Measurements from ENCODE around the gene PAX8.

PAX8 gene

DNA sequence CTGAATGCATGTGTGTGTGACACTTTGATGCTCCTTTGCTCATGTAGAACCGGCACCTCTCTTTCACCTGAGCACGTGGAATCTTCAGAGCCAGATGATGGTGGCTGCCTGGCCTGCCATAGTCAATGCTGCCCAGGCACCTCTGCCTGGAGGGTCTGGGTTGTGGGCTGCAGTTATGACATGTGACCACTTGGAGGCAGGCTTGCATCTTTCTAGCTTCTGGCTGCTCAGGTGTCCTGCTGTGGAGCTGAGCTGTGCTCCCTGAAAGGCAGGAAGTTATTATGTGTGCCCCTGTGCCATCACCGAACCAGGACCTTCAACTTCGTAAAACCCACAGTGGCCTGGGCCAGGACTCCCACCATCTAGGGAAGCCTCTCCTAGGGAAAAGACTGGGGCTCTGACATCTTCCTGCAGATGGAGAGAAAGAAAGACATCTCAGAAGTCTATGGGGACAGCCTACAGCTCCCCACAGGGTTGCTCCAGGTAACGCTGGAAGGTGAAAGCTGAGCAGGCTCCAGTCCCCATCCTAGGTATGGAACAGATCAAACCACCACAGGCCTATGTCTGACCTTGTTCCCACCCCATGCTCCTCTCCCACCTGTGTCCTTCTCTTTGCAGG lies 74.7 kb downstream of the PAX8 start:
- DNase-seq (ENCODE audit: low read depth, low spot score): no peak

DNA sequence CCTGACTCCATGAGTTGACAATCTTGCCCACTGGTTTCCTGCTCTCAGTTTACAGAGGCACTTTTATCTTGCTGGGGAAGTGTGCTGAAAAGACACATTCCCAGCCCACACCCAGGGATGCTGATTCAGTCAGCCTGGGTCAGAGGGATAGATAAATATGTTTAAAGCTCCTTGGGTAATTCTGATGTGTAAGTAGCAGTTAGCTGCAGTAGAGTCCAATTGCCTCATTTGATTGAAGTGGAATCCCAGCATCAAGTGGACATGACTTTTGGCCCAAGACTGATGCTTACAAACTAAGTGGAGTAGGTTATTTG lies 75.5 kb downstream of the PAX8 start:
- DNase-seq (ENCODE audit: low read depth, low spot score): no peak

DNA sequence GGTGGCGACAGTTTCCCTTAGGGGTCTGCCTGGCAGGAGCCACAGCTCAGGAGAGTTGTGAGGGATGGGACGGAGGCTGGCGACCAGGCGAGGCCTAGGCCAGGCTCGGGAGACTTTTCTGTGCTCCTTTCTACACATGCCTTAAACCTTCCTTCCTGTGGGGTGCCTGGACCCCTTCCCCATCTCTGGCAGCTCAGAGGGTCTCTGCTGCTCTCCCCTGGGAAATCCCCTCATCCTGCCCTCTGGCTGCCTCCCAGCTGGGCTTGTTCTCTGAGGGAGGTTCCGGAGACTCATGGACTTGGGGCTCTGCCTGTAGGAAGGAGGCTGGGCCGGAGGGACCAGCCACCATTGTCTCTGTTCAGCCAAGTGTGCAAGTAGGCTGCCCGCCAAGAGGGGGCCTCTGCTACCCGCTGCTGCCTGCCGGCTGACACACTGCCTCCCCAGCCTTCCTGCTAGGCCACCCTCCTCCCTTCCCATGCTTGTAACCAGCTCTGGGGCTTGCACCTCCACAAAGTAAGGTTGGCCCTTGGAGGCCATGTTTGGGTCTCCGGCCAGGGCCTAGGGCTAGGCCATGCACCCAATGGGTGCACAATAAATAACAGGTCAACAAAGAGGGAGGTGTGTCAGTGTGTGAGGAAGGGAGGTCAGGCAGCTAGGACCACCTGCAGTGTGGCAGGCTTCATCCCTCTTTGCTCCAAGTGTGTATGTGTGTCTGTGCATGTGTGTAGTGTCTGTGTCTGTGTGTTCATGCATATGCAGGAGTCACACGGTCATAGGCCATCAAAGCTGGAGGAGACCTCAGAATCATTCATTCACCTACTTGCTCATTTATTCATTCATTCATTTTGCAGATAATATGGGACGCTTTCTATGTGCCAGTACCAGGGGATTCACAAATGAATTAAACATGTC lies 76.2 kb downstream of the PAX8 start:
- DNase-seq (ENCODE audit: low read depth, low spot score): no peak

- DNase-seq (ENCODE audit: low read depth, low spot score): no peak
Observed at GRCh38 chr2:113201496-113202304, 77.0 kb downstream of the PAX8 start.

DNA sequence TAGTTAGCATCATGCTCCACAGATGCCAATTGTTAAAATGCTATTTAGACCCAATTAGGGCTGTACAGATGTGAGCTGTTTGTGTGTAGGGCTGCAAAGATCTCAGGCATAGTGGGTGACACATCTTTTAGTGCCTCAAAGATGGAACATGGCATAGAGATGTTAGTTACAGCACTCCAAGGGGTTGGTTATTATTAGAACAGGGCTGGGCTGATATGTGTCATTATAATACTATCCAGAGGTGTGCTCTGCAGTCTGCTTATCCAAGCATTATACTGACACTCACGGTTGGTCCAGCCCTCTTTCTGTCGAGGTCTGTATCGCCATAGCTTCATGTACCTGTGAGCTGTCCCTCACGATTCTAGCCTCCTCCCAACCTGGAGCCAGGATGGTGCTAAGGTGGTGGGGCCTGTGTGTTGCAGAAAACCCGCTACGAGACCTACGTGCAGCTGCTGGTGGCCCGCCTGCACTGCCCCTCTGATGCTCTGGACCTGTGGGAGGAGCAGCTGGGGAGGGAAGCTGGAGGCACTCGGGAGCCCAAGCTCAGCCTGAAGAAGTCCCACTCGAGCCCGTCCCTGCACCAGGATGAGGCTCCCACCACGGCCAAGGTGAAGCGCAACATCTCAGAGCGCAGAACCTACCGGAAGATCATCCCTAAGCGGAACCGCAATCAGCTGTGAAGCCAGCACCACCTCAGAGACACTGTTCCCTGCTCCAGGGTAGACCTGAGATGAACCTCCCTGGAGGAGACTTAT lies 77.8 kb downstream of the PAX8 start:
- no peak for DNase-seq (ENCODE audit: low read depth, low spot score)

- no peak for DNase-seq (ENCODE audit: low read depth, low spot score)
Observed at GRCh38 chr2:113200236-113200635, 78.5 kb downstream of the PAX8 start.

DNA sequence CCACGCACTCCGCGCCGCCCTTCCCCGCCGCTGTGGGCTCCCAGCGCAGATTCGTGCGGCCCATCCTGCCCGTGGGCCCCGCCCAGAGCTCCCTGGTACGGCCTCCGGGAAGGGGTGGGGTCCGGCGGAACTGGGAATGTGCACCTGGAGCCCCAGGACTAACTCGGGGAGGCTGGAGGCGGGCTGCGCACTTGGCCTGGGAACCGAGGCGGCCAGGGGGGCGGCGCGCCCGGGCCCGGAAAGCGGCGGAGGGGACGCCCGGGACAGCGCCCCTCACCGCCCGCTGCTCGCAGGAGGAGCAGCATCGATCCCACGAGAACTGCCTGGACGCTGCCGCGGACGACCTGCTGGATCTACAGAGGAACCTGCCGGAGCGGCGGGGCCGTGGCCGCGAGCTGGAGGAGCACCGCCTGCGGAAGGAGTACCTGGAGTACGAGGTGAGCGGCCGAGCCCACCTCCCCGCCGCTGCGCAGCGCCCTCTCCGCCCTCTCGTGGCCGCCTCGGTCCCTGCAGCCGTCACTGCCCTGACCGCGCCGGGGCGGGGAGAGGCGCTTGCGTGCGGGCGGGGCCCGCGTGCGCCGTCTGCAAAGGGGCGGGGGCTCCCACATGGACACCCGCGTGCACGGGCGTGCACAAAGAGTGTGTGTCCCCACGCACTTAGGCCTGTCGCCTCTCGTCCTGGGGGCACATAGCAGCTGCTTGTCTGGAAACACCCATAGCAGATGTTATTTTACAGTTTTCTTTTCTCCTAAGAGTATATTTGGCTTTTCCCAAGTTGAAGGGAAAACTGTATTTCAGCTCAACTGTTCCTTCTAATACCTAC lies 79.7 kb downstream of the PAX8 start:
- DNase-seq (ENCODE audit: low read depth, low spot score): no peak

- no peak for DNase-seq (ENCODE audit: low read depth, low spot score)
Observed at GRCh38 chr2:113198048-113198789, 80.5 kb downstream of the PAX8 start.

GRCh38 chr2:113197347-113198047 lies 81.2 kb downstream of the PAX8 start:
- no peak for DNase-seq (ENCODE audit: low read depth, low spot score)

DNA sequence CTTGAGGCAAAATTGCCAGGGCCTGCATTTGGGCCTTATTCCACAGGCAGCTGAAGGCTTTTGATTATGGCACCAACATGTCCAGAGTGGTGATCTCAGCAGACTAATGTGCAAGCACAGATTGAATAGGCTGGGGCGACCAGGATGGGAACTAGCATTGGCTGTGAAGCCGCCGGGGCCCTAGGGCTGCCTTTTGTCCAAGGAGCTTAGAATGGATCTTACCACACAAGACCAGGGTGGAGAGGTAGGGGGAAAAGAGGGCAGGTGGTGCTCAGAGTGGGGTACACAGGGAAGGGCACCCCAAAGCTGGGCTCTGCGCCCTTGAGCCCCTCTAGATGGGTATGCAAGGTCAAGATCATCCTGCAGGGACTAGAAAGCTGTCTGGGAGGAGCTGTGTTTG lies 81.9 kb downstream of the PAX8 start:
- no peak for DNase-seq (ENCODE audit: low read depth, low spot score)

DNA sequence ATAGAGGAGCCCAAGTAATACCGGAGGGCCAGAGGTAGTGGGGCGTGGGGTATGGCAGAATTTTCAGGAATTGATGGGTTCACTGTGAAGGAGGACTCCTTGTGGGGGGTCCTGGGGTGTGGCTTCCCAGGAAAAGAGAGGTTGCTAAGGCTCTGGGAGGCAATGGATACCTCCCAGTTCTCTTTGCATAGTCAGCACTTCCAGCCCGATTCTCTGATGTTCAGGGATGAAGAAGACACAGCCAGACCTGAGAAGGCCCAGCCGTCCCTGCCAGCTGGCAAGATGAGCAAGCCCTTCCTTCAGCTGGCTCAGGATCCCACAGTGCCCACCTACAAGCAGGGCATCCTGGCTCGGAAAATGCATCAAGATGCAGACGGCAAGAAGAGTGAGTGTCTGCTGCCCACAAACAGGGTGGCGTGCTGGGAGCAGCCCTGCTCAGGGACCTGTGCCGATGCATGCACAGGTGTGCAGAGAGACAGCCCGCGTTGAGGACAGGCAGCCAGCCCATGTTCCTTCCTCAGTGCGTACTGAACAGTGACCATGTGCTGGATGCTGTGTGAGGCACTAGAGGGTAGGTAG lies 82.7 kb downstream of the PAX8 start:
- DNase-seq (ENCODE audit: low read depth, low spot score): no peak

GRCh38 chr2:113192459-113193100 lies 86.1 kb downstream of the PAX8 start:
- no peak for DNase-seq (ENCODE audit: low read depth, low spot score)

DNA sequence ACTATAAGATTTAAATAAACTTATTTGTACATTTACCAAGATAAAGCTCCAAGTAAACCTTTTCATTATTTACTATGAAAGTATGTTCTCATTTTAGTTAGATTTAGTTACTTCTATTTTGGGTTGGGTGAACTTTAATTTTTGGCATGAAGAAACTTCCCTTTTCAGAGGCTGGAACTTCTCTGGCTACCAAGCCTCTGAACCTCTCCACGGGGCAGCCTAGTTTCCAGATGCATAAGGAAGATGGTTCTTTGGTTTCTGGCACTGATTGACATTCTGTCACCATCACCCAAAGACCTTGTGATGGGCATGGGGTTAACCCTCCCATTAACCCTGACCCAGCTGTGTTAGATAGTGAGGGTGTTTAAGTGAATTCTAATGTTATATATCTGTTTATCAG lies 87.8 kb downstream of the PAX8 start:
- DNase-seq (ENCODE audit: low read depth, low spot score): no peak

DNA sequence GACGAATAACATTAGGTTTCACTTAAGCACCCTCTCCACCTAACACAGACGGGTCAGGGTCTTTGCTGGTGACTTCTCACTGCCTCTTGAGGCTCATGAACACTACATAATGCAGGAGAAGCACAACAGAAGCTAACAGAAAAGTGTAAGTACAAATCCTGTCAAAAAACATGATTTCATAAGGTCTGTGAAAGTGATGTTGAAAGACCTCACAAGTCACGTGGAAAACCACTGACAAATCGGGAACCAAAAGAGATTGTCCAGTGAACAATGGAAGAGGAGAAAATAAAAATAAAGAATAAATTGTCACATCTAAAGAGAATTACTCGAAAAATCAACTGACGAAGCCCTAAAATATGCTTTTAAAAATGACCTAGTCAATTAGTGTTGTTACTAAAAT lies 91.0 kb downstream of the PAX8 start:
- no peak for DNase-seq (ENCODE audit: low read depth, low spot score)

DNA sequence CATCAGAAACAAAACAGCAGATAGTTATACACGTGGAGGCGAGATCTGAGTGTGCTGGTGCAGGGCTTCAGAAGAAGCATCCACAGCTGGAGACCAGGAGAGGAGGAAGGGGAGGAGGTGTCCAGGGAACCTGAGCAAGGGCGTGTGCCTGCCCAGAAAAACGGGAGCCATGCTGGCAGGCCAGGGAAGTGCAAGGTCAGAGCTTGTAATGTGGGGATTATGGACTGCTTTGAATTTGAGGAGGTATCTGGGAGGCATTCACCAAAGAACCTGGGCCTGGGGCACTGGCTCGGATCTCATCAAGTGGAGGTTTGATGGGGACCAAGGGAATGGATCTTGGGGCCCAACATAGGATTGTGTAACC lies 92.3 kb downstream of the PAX8 start:
- DNase-seq (ENCODE audit: low read depth, low spot score): no peak

DNA sequence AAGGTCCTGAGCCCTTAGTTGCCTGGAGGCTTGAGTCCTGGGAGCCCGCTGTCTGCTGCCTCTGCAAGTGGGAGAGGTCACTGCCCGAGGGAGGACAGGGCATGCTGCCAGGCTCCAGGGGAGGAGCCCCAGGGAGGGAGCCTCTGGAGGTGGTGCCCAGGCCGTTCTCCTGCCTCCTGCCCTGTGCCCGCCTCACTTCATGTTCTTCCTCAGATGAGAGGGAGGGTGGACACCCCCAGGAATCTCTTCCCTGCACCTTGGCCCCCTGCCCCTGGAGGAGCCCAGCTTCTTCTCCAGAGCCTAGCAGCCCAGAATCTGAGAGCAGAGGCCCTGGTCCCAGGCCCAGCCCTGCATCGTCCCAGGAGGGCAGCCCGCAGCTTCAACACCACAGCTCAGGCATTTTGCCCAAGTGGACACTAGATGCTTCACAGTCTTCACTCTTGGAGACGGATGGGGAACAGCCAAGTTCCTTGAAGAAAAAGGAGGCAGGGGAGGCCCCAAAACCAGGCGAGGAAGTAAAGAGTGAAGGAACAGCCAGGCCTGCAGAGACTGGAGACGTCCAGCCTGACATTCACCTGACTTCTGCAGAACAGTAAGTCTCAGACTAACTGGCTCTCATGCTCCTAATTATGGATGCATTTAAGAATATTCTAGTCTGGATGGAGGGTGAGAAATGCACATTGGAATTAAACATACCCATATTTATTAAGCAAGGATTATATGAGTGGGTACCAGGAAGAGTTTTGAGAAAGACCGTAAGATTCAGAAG lies 92.9 kb downstream of the PAX8 start:
- DNase-seq (ENCODE audit: low read depth, low spot score): no peak

GRCh38 chr2:113184531-113185230 lies 94.0 kb downstream of the PAX8 start:
- no peak for DNase-seq (ENCODE audit: low read depth, low spot score)
